Mucosa of descending colon (tissue), 3 donors: ENCODE results near the gene CIC. TPM values are rescaled to one million over a fixed set of nuclear protein-coding genes. Genes with fewer than 3 reads are reported as not detected.

Experiments
- ATAC-seq: fragments of 200-7000 bp; cut with Tn5 transposase; one replicate; pipeline ENCODE4 v1.9.1; 2020; ENCODE audit warnings: mild to moderate bottlenecking, moderate library complexity
- DNase-seq, 3 donors: peaks; one replicate each; pipeline ENCODE4 v3.0.0-alpha.2; 2020
- H3K36me3 ChIP-seq: fragments of 200-600 bp; one replicate; pipeline ENCODE4 v1.8.0; 2021; ENCODE audit warnings: low read depth, mild to moderate bottlenecking
- H3K4me1 ChIP-seq: fragments of 200-600 bp; one replicate; pipeline ENCODE4 v1.8.0; 2021; ENCODE audit warnings: low read depth, mild to moderate bottlenecking
- H3K4me3 ChIP-seq: fragments of 200-600 bp; one replicate; pipeline ENCODE4 v1.8.0; 2021; ENCODE audit warnings: mild to moderate bottlenecking
- H3K9me3 ChIP-seq: fragments of 200-600 bp; one replicate; pipeline ENCODE4 v1.8.0; 2021; ENCODE audit warnings: mild to moderate bottlenecking
- intact Hi-C, 2 donors: fragments of 100-400 bp; cut with DNase I in 1 of 2; cut with micrococcal nuclease in 1 of 2; formaldehyde crosslinking; loops; one replicate each; pipeline versions ENCODE4 v1.11.0 to v1.11.1; 2022; cut with DNase I, micrococcal nuclease
- total RNA-seq, 3 donors: library from RNA; stranded (reverse); fragmentation: NEBNext Ultra II Directional in 2 of 3; extraction: Animal tissue kit (Norgen Biotek cat#: 25700) in 2 of 3; gene quantifications; one replicate each; pipeline versions ENCODE4 v1.2.1 to v1.2.4, GENCODE V29; 2021 to 2023
- TF ChIP-seq, protein P1 (sequence below): fragments of 200-600 bp; IDR thresholded peaks from one replicate; pipeline ENCODE4 v1.8.0; 2022; ENCODE audit warnings: antibody characterized with exemption, mild to moderate bottlenecking
- donor health status: DM: no; HTN: no; CAD: no; lungs with moderate emphysema.
- donor health status: DM: no; HTN: no; CAD: no.
- donor health status: DM: no; HTN: yes; CAD: no.

CIC gene
- total RNA-seq, 3 donors from 2014 or later: 47.3 to 78.0 (median 50.0) TPM

- Histone ChIP-seq H3K4me3 (no peak overlapping the region), H3K9me3 (no peaks in the 10 kb centered on the region), H3K36me3 (no peaks in the 10 kb centered on the region), H3K4me1 (no peaks in the 10 kb centered on the region)
- ATAC-seq (no peak), DNase-seq (no peak)
- TF ChIP-seq, protein P1, sequence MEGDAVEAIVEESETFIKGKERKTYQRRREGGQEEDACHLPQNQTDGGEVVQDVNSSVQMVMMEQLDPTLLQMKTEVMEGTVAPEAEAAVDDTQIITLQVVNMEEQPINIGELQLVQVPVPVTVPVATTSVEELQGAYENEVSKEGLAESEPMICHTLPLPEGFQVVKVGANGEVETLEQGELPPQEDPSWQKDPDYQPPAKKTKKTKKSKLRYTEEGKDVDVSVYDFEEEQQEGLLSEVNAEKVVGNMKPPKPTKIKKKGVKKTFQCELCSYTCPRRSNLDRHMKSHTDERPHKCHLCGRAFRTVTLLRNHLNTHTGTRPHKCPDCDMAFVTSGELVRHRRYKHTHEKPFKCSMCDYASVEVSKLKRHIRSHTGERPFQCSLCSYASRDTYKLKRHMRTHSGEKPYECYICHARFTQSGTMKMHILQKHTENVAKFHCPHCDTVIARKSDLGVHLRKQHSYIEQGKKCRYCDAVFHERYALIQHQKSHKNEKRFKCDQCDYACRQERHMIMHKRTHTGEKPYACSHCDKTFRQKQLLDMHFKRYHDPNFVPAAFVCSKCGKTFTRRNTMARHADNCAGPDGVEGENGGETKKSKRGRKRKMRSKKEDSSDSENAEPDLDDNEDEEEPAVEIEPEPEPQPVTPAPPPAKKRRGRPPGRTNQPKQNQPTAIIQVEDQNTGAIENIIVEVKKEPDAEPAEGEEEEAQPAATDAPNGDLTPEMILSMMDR: no peak
- intact Hi-C loops: no loop called here
Measured at GRCh38 chr19:42344336-42344893, 75.4 kb downstream of the CIC start.

Other genes with a start within 250 kb of the CIC start
- 10 to 100 TPM in 1 of 3 donors, 1 to 10 TPM in 1, under 1 TPM in 1; 0.67 to 25.8 (median 2.0) TPM for gene GRIK5, start 199.0 kb upstream of the CIC start, total RNA-seq
- gene ZNF574, start 193.1 kb upstream of the CIC start, total RNA-seq: 10 to 100 TPM; 11.2 to 17.5 (median 17.0) TPM
- gene POU2F2, start 136.8 kb upstream of the CIC start, total RNA-seq: 1 to 10 TPM; 3.9 to 6.8 (median 6.1) TPM
- gene DEDD2, start 51.6 kb upstream of the CIC start, total RNA-seq: 10 to 100 TPM; 28.0 to 40.1 (median 35.7) TPM
- gene ZNF526, start 48.9 kb upstream of the CIC start, total RNA-seq: 10 to 100 TPM in 2 of 3 donors, 1 to 10 TPM in 1; 9.9 to 13.4 (median 10.4) TPM
- 10 to 100 TPM; 41.8 to 52.0 (median 46.9) TPM for gene GSK3A, start 26.6 kb upstream of the CIC start, total RNA-seq
- gene ERF, start 14.1 kb upstream of the CIC start, total RNA-seq: 10 to 100 TPM; 35.7 to 75.2 (median 42.0) TPM
- 1 to 10 TPM in 1 of 3 donors, not detected in 2; 1.0 TPM for gene PRR19, start 32.9 kb downstream of the CIC start, total RNA-seq
- 10 to 100 TPM; 15.3 to 32.6 (median 22.9) TPM for gene PAFAH1B3, start 33.4 kb downstream of the CIC start, total RNA-seq
- under 1 TPM in 2 of 3 donors, not detected in 1; 0.17 to 0.63 TPM for gene TMEM145, start 44.1 kb downstream of the CIC start, total RNA-seq
- gene MEGF8, start 56.4 kb downstream of the CIC start, total RNA-seq: 10 to 100 TPM; 17.6 to 27.0 (median 23.9) TPM
- gene CNFN, start 121.0 kb downstream of the CIC start, total RNA-seq: 1 to 10 TPM; 1.7 to 4.0 (median 3.6) TPM
- 10 to 100 TPM in 2 of 3 donors, 1 to 10 TPM in 1; 7.9 to 11.7 (median 10.0) TPM for gene LIPE, start 158.1 kb downstream of the CIC start, total RNA-seq
- not detected for gene CXCL17, start 173.7 kb downstream of the CIC start, total RNA-seq